Measurements from ENCODE around the gene LCA5.

DNA sequence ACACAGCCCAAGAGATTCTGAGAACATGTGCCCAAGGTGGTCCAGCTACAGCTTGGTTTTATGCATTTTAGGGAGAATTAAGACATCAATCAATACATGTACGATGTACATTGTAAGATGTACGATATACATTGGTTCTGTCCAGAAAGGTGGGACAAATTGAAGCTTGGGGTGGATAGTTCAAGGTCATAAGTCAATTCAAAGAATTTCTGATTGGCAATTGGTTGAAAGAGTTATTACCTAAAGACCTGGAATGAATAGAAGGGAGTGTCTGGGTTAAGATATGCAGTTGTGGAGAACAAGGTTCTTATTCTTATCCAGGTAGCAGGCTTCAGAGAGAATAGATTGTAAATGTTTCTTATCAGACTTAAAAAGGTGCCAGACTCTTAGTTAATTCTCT, 31.8 kb upstream of the LCA5 start:
- TF ChIP-seq CTCF (IDR thresholded peaks at IDR 0.05) (no peak), POLR2A (IDR thresholded peaks at IDR 0.05) (no peak)

Measured in testis (tissue), 2 donors.